Nephron progenitor cell (in vitro differentiated cells): Measurements from ENCODE around the gene NPHP1.
"Not testable (repeated sequence)": the region's sequence is repeated elsewhere in the genome, so short reads cannot be mapped to it uniquely, and the experiment has no call there.

Experiments
- DNase-seq: peaks from one replicate; pipeline ENCODE4 v3.0.0; 2021
- H3K27ac Mint-ChIP-seq: 2 replicates; pipeline ENCODE4 v1.8.0; 2021; ENCODE audit warnings: mild to moderate bottlenecking, moderate library complexity, mixed read lengths
- H3K27me3 Mint-ChIP-seq: 2 replicates; pipeline ENCODE4 v1.8.0; 2021; ENCODE audit warnings: mild to moderate bottlenecking, low read depth, mixed read lengths; ENCODE audit not compliant: poor library complexity
- H3K36me3 Mint-ChIP-seq: 2 replicates; pipeline ENCODE4 v1.8.0; 2021; ENCODE audit warnings: low read depth, mixed read lengths
- H3K4me1 Mint-ChIP-seq: 2 replicates; pipeline ENCODE4 v1.8.0; 2021; ENCODE audit warnings: mixed read lengths
- H3K4me3 Mint-ChIP-seq: 2 replicates; pipeline ENCODE4 v1.8.0; 2021; ENCODE audit warnings: mild to moderate bottlenecking, moderate library complexity, mixed read lengths
- H3K9me3 Mint-ChIP-seq: 2 replicates; pipeline ENCODE4 v1.8.0; 2021; ENCODE audit warnings: mild to moderate bottlenecking, moderate library complexity, mixed read lengths
- CTCF ChIP-seq: fragments of 200-600 bp; sonication (generic); IDR thresholded peaks from 2 replicates; pipeline ENCODE4 v1.5.0; 2021; ENCODE audit warnings: antibody characterized with exemption

The NPHP1 gene

GRCh38 chr2:110215091-110215490, 10.3 kb upstream of the NPHP1 start:
- no peak for TF ChIP-seq CTCF
- no peak for DNase-seq
- Mint-ChIP-seq H3K27ac (no peak overlapping the region), H3K27me3 (peaks cover 41% of the 10 kb centered on the region), H3K9me3 (peaks cover 55% of the 10 kb centered on the region), H3K4me1 (peaks cover 5% of the 10 kb centered on the region), H3K4me3 (no peak overlapping the region), H3K36me3 (peaks cover under 1% of the 10 kb centered on the region)

GRCh38 chr2:110213522-110213921, 8.7 kb upstream of the NPHP1 start:
- peaks cover 38% of the 10 kb centered on the region for H3K27me3 Mint-ChIP-seq
- DNase-seq, H3K27ac Mint-ChIP-seq, H3K4me1 Mint-ChIP-seq: not testable (repeated sequence)
- peaks cover 43% of the 10 kb centered on the region for H3K9me3 Mint-ChIP-seq
- peaks cover 11% of the 10 kb centered on the region for H3K36me3 Mint-ChIP-seq
- H3K4me3 Mint-ChIP-seq: peak overlapping the region; percentile 38

- DNase-seq: peak; percentile 50
- H3K9me3 Mint-ChIP-seq: peaks cover 33% of the 10 kb centered on the region
- H3K27me3 Mint-ChIP-seq: peaks cover 28% of the 10 kb centered on the region
- H3K27ac Mint-ChIP-seq: peak within 1 kb of the TSS; percentile 72
- H3K4me1 Mint-ChIP-seq: peaks cover 5% of the 10 kb centered on the region
- no peak for TF ChIP-seq CTCF
- H3K36me3 Mint-ChIP-seq: peaks cover 11% of the 10 kb centered on the region
- peak within 1 kb of the TSS; percentile 90 for H3K4me3 Mint-ChIP-seq
Observed at GRCh38 chr2:110211938-110212858, 7.4 kb upstream of the NPHP1 start, which contains the start of gene MTLN. TSS of gene MTLN (minus strand) at chr2:110212547. CDS start at chr2:110212525, 22 bp downstream.

GRCh38 chr2:110205660-110206455, 1.0 kb upstream of the NPHP1 start:
- peaks cover 4% of the 10 kb centered on the region for H3K27me3 Mint-ChIP-seq
- TF ChIP-seq CTCF: no peak
- no peak overlapping the region for H3K27ac Mint-ChIP-seq
- H3K36me3 Mint-ChIP-seq: peaks cover 11% of the 10 kb centered on the region
- H3K4me3 Mint-ChIP-seq: peak overlapping the region; percentile 93
- no peak for DNase-seq
- no peaks in the 10 kb centered on the region for H3K9me3 Mint-ChIP-seq
- peaks cover 23% of the 10 kb centered on the region for H3K4me1 Mint-ChIP-seq

GRCh38 chr2:110198016-110198415, 6.8 kb downstream of the NPHP1 start:
- Mint-ChIP-seq H3K36me3 (peaks cover 32% of the 10 kb centered on the region), H3K27ac (no peak overlapping the region), H3K27me3 (no peaks in the 10 kb centered on the region), H3K9me3 (no peaks in the 10 kb centered on the region), H3K4me1 (peaks cover 10% of the 10 kb centered on the region), H3K4me3 (no peak overlapping the region)
- TF ChIP-seq CTCF: no peak
- DNase-seq: no peak

- no peaks in the 10 kb centered on the region for H3K9me3 Mint-ChIP-seq
- DNase-seq: no peak
- TF ChIP-seq CTCF: no peak
- H3K4me1 Mint-ChIP-seq: peaks cover 8% of the 10 kb centered on the region
- no peaks in the 10 kb centered on the region for H3K27me3 Mint-ChIP-seq
- no peak overlapping the region for H3K27ac Mint-ChIP-seq
- H3K36me3 Mint-ChIP-seq: peaks cover 34% of the 10 kb centered on the region
- H3K4me3 Mint-ChIP-seq: no peak overlapping the region
Observed at GRCh38 chr2:110197452-110197851, 7.4 kb downstream of the NPHP1 start.

GRCh38 chr2:110190169-110190568, 14.6 kb downstream of the NPHP1 start:
- not testable (repeated sequence) for H3K27ac Mint-ChIP-seq, DNase-seq, H3K4me1 Mint-ChIP-seq, H3K4me3 Mint-ChIP-seq, H3K27me3 Mint-ChIP-seq
- peaks cover 68% of the 10 kb centered on the region for H3K36me3 Mint-ChIP-seq
- peaks cover 35% of the 10 kb centered on the region for H3K9me3 Mint-ChIP-seq
